Measurements from ENCODE around the gene BORCS5. TPM values are rescaled to one million over a fixed set of nuclear protein-coding genes. Genes with fewer than 3 reads are reported as not detected.
"Not testable (repeated sequence)": the region's sequence is repeated elsewhere in the genome, so short reads cannot be mapped to it uniquely, and the experiment has no call there.

The BORCS5 gene
- total RNA-seq, result 10 to 100 TPM; 35.0 to 48.4 TPM
- 20.3 to 88.3 reads per million in 2 donors for total RNA-seq

DNA sequence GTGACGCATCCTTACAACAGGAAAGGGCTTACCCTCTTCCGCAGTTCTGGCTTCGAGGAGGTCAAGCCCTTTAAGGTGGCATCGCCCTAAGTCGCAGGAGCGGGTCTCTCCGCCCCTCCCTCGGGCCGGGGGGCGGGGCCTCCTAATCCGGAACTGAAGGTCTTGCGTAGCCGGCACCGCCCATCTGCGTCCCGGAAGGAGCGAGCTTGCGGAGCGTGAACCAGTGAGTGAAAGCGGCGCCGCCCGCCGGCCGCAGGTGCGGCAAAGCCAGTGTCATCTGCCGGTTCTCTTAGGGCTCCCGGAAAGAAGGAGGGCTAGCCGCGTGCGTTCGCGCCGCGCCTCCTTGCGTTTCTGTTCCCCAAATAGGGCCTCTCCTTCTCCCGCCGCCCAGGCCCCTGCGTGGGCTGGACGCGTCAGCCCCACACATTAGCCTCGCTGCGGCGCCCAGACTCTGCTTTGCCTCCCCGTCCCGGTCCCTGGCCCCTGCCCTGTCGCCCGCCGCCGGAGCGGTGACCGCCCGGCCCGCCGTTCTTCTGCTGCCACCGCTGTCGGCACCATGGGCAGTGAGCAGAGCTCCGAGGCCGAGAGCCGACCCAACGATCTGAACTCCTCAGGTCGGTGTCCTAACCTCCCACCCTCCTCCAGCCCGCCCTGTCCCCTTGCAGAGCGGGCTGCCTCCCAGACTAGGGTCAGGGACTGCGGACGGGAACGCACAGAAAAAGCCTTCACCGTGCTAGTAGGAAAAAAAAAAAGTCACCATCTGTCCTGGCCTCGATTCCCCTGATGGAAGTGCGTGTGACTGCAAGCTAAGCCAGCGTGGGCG, at the start of gene BORCS5:
Gene BORCS5 (plus strand): TSS at position 183 of the 823 bp plus-strand sequence. CDS start 374 bp downstream, at position 557.
- H3K4me3 Mint-ChIP-seq, result peak within 1 kb of the TSS; percentile 95
- H3K4me1 Mint-ChIP-seq, result peaks cover 32% of the 10 kb centered on the region

DNA sequence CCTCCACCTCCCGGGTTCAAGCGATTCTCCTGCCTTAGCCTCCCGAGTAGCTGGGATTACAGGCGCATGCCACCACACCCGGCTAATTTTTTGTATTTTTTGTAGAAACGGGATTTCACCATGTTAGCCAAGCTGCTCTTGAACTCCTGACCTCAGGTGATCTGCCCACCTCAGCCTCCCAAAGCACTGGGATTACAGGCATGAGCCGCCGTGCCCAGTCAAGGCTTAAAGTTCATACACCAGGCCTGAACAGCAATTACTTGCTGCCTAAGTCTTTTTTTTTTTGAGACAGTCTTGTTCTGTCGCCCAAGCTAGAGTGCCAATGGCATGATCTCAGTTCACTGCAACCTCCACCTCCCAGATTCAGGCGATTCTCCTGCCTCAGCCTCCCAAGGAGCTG, 46.2 kb upstream of the BORCS5 start:
- not testable (repeated sequence) for DNase-seq; H3K36me3 Mint-ChIP-seq (ENCODE audit: low read depth); H3K27ac Mint-ChIP-seq; H3K4me3 Mint-ChIP-seq; H3K27me3 Mint-ChIP-seq; ATAC-seq; H3K9me3 ChIP-seq (ENCODE audit: control insufficient read depth, low read length, poor library complexity, severe bottlenecking); H3K4me1 Mint-ChIP-seq

More for the DNA sequence above, at the start of gene BORCS5:
- Mint-ChIP-seq H3K27me3 (no peaks in the 10 kb centered on the region), H3K36me3 (ENCODE audit: low read depth) (peaks cover 5% of the 10 kb centered on the region), H3K27ac (peak within 1 kb of the TSS; percentile 98)
- no peaks in the 10 kb centered on the region for H3K9me3 ChIP-seq (ENCODE audit: control insufficient read depth, low read length, poor library complexity, severe bottlenecking)
- DNase-seq (peak; percentile 97 to 99 (median 98)), ATAC-seq (peak; percentile 91)

DNA sequence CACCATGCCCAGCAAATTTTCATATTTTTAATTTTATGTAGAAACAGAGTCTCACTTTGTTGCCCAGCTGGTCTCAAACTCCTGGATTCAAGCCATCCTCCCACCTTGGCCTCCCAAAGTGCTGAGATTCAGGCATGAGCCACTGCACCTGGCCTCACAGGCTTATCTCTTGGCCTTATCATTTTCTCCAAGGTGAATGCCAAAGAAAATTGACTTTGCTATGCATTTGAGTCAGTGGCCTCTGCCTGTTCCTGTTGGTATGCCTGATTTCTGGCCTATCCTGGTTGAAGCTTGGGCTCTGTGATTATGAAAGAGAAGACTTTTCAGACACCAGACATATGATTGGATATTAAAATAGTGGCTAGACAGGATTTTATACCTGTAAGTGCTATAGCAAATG, 41.0 kb upstream of the BORCS5 start:
- Mint-ChIP-seq H3K36me3 (ENCODE audit: low read depth) (peaks cover 2% of the 10 kb centered on the region), H3K27ac (no peak overlapping the region), H3K4me3 (no peak overlapping the region), H3K27me3 (peaks cover 12% of the 10 kb centered on the region), H3K4me1 (peaks cover 2% of the 10 kb centered on the region)
- ATAC-seq (no peak), DNase-seq (no peak)
- no peaks in the 10 kb centered on the region for H3K9me3 ChIP-seq (ENCODE audit: control insufficient read depth, low read length, poor library complexity, severe bottlenecking)

DNA sequence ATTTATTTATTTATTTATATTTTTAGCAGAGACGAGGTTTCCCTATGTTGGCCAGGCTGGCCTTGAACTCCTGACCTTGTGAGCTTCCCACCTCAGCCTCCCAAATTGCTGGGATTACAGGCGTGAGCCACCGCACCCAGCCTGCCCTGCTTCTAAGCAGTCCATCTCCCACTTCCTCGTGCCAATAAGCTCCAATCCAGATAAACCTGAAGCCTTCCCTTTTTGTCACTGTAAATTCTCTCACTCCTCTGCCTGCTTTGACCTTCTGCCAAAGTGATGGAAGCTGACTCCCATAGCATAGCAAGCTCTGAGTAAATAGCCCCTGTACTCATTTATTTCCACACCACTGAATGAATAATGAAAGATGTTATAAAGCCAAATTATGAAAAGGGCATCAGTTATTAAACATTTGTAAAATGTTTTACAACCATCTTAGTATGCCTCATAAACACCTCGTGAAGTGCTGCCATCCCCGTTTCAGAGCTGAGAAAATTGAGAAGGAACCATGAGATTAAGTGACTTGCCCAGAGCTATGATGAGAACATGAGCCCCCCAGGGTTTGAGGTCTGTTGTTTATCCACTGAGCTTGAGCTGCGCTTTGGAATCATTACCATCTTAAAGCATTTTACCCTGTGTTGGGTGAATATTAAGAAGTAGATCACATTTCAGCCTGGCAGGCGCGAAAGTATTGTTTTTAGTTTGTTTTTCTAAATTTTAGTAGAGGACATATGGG, 37.3 kb upstream of the BORCS5 start:
- H3K4me1 Mint-ChIP-seq, result peaks cover 8% of the 10 kb centered on the region
- DNase-seq (no peak), ATAC-seq (no peak)
- H3K4me3 Mint-ChIP-seq, result no peak overlapping the region
- H3K27ac Mint-ChIP-seq, result no peak overlapping the region
- peaks cover 4% of the 10 kb centered on the region for H3K36me3 Mint-ChIP-seq (ENCODE audit: low read depth)
- peaks cover 14% of the 10 kb centered on the region for H3K27me3 Mint-ChIP-seq
- no peaks in the 10 kb centered on the region for H3K9me3 ChIP-seq (ENCODE audit: control insufficient read depth, low read length, poor library complexity, severe bottlenecking)

DNA sequence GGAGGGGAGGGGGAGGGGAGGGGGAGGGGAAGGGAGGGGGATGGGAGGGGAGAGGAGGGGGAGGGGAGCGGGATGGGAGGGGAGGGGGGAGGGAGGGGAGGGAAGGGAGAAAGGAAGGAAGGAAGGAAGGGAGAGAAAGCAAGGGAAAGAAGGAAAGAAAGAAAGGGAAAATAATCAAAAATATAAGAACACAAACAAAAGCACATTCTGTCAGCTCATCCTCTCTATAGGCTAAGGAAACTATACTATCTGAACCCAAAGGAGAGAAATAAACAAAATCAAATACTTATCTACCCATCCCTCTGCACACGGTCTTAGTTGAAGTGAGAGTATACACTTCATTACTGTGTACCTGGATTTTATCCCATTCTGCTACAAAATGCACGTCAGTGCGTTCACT, 33.8 kb upstream of the BORCS5 start:
- peaks cover 4% of the 10 kb centered on the region for H3K36me3 Mint-ChIP-seq (ENCODE audit: low read depth)
- H3K4me1 Mint-ChIP-seq, result peaks cover 15% of the 10 kb centered on the region
- H3K9me3 ChIP-seq (ENCODE audit: control insufficient read depth, low read length, poor library complexity, severe bottlenecking), result no peaks in the 10 kb centered on the region
- no peak for DNase-seq
- no peak overlapping the region for H3K27ac Mint-ChIP-seq
- H3K27me3 Mint-ChIP-seq, result peaks cover 14% of the 10 kb centered on the region
- H3K4me3 Mint-ChIP-seq, result no peak overlapping the region
- ATAC-seq, result no peak

DNA sequence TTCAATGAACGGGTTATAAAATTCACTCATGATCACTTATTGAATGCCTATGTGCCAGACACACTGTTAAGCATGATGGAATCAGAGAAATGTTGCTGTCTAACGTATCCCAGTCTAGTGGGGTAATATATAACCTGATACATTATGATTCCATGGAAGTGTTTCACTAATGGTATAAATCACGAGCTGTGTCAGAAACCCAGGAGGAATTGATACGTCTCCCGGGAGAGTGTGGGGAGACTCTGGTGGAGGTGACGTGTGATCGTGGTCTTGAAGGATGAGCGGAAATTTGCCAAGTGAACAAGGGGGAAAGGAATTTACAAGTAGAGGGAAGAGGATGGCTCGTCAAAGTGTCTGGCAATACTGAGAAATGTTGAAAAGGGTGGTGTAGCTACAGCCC, 33.3 kb upstream of the BORCS5 start:
- ATAC-seq, result no peak

DNA sequence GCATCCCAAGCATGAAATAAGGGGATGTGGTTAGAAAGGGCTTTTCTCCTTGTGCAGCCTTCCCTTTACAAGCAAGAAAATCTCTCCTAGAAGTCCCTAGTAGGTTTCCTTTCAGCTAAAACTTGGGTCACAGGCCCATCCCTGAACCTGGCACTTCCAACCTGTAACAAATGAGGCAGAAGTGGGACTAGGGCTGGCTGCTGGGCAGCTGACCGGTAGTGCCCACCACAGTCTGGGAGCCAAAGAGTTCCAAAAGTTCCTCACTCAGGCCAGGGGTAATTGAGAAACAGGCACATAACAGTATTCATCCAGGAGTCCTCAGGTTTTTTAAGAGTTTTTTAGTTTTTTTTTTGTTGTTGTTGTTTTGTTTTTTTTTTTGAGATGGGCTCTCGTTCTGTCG, 30.6 kb upstream of the BORCS5 start:
- Mint-ChIP-seq H3K4me3 (no peak overlapping the region), H3K27ac (no peak overlapping the region), H3K27me3 (peaks cover 18% of the 10 kb centered on the region)

More for the DNA sequence above, 33.3 kb upstream of the BORCS5 start:
- H3K27ac Mint-ChIP-seq, result no peak overlapping the region
- peaks cover 4% of the 10 kb centered on the region for H3K36me3 Mint-ChIP-seq (ENCODE audit: low read depth)
- H3K4me3 Mint-ChIP-seq, result no peak overlapping the region
- H3K4me1 Mint-ChIP-seq, result peaks cover 15% of the 10 kb centered on the region
- no peak for DNase-seq
- H3K9me3 ChIP-seq (ENCODE audit: control insufficient read depth, low read length, poor library complexity, severe bottlenecking), result no peaks in the 10 kb centered on the region
- peaks cover 14% of the 10 kb centered on the region for H3K27me3 Mint-ChIP-seq

DNA sequence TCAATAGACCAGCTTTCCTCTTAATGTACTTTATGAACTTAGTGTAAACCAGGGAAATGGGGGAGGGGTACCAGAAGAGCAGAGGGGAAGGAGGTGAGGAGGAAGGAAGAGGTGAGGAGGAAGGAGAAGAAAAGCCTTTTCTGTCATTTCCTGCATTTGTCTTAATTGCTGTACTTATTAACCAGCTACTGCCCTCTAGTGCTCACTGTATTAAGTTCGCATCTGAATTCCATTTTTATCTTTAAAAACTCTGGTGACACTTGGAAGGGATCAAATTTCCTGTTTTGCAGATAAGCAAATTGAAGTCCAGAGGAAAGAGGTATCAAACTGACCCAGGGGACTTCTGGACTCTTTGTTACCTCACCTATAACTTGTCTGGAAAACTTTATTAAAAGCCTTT, 29.1 kb upstream of the BORCS5 start:
- H3K4me3 Mint-ChIP-seq, result no peak overlapping the region
- peaks cover 8% of the 10 kb centered on the region for H3K36me3 Mint-ChIP-seq (ENCODE audit: low read depth)
- peak; percentile 79 for ATAC-seq
- H3K4me1 Mint-ChIP-seq, result peaks cover 11% of the 10 kb centered on the region
- no peak for DNase-seq
- H3K27ac Mint-ChIP-seq, result no peak overlapping the region
- H3K9me3 ChIP-seq (ENCODE audit: control insufficient read depth, low read length, poor library complexity, severe bottlenecking), result no peaks in the 10 kb centered on the region
- peaks cover 18% of the 10 kb centered on the region for H3K27me3 Mint-ChIP-seq

More for the DNA sequence above, 30.6 kb upstream of the BORCS5 start:
- peaks cover 5% of the 10 kb centered on the region for H3K36me3 Mint-ChIP-seq (ENCODE audit: low read depth)
- H3K4me1 Mint-ChIP-seq, result peaks cover 17% of the 10 kb centered on the region
- DNase-seq (no peak), ATAC-seq (no peak)
- H3K9me3 ChIP-seq (ENCODE audit: control insufficient read depth, low read length, poor library complexity, severe bottlenecking), result no peaks in the 10 kb centered on the region

DNA sequence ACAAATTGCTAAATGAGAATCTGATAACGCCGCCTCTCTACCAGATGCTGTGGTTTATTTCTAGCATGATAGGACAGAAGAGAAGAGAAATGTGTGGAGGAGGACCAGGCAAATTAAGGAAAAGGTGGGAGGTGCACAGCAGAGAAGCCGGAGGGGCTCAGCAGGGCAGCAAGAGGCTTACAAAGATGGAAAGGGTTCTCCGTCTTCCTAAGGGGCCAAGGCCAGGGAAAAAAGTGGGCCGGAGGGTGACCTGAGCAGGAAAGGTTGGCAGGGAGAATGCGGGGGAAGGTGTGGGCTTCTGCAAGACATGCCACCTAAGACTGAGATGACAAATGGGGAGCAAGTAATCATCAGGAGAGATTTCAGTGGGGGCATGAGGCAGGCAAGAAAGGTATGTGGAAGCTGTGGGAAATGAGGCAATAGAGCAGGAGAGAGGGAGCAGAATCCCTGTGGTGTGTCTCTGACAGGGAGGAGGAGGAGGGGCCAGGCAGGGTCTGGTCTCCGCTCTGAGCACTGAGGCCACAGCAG, 25.6 kb upstream of the BORCS5 start:
- Mint-ChIP-seq H3K27ac (peak overlapping the region; percentile 24), H3K4me1 (peaks cover 18% of the 10 kb centered on the region), H3K4me3 (no peak overlapping the region), H3K27me3 (peaks cover 15% of the 10 kb centered on the region), H3K36me3 (ENCODE audit: low read depth) (peaks cover 6% of the 10 kb centered on the region)
- DNase-seq (no peak), ATAC-seq (no peak)
- no peaks in the 10 kb centered on the region for H3K9me3 ChIP-seq (ENCODE audit: control insufficient read depth, low read length, poor library complexity, severe bottlenecking)

DNA sequence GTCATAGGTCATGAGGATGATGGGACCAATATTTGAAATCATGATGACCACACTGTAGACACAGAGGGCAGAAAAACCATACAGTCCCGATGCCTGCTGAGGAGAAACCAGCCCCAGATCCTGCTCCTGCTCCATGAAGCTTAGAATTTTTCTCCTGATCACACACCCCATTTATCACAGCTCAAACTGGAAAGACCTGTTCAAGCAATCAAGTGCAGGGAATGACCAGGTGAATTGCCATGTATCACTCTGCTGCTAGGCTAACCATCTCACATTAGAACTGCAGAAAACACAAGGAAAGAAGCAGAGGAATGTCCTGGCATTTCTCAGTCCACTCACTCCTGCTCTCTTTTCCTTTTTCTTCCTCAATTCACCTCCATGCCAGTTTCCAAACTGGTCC, 25.0 kb upstream of the BORCS5 start:
- Mint-ChIP-seq H3K27me3 (peaks cover 15% of the 10 kb centered on the region), H3K36me3 (ENCODE audit: low read depth) (peaks cover 6% of the 10 kb centered on the region), H3K27ac (no peak overlapping the region), H3K4me3 (no peak overlapping the region), H3K4me1 (peaks cover 18% of the 10 kb centered on the region)
- ATAC-seq (no peak), DNase-seq (no peak)
- H3K9me3 ChIP-seq (ENCODE audit: control insufficient read depth, low read length, poor library complexity, severe bottlenecking), result no peaks in the 10 kb centered on the region

DNA sequence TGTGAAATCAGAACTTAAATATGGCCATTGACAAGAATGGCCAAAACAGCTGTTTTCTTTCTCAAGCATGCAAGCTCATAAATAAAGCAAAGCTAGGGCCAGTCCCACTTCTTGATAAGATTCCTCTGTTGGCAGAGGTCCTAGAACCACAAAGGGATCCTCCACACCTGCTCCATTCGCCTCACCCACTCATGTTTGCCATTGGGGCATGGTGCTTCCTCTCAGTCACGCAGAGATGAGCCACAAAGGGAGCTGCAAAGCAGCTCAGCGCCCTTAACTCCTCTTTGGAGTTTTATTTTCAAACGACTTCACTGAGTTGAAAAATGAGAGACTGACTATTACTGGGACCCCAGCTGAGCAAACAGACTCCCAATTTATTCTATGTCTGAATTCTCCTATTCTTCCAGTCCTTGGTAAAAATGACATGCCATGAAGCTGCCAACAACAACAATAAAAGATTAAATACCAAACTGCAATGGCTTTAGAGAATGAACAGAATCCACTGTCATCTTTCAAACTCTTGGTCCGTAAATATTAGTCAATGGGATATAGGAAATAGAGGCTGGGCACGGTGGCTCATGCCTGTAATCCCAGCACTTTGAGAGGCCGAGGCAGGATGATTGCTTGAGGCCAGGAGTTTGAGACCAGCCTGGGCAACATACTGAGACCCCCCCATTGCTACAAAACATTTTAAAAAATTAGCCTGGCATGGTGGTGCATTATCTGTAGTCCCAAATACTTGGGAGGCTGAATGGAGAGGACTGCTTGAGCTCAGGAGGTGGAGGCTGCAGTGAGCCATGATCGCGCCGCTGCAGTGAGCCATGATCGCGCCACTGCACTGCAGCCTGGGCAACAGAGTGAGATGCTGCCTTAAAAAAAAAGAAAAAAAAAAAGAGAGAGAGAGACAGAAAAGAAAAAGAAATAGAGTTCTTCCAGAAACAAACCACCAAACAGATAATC, 23.2 kb upstream of the BORCS5 start:
- H3K4me1 Mint-ChIP-seq, result peaks cover 11% of the 10 kb centered on the region
- H3K4me3 Mint-ChIP-seq, result peak overlapping the region; percentile 25
- no peaks in the 10 kb centered on the region for H3K9me3 ChIP-seq (ENCODE audit: control insufficient read depth, low read length, poor library complexity, severe bottlenecking)
- peak overlapping the region; percentile 69 for H3K27ac Mint-ChIP-seq
- DNase-seq (no peak), ATAC-seq (no peak)
- H3K27me3 Mint-ChIP-seq, result peaks cover 15% of the 10 kb centered on the region
- H3K36me3 Mint-ChIP-seq (ENCODE audit: low read depth), result peaks cover 6% of the 10 kb centered on the region

DNA sequence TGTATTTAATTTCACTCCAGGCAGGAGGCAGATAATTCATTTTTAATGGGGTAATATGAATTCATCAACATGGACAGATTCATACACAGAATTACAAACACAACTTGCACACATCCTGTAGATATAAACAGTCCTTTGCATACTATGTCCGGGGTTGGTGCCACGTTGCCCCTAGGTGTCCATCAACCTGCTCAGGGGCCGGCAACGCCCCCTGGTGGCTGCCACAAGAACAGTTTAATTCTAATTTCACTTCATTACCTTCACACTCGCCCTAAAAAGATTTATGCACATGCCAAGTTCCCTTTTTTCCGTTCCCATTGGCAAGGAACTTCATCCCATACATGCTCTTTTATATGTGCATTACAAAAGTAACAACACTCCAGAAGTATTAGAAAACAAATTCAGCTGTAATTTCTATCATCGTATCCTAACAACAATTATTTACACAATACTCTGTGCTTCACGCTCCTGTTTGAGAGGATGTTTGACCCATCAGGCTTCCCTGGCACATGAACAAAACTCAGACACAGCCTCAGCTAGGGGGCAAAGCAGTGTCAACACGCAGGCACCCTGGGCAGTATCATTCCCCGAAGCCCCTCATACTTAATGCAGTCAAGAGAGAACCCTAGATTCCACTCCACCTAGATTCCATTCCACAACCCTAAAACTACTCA, 22.4 kb upstream of the BORCS5 start:
- H3K27me3 Mint-ChIP-seq, result peaks cover 15% of the 10 kb centered on the region
- peak overlapping the region; percentile 69 for H3K27ac Mint-ChIP-seq
- ATAC-seq (peak; percentile 74), DNase-seq (peak; percentile 35 to 55 (median 45))
- no peaks in the 10 kb centered on the region for H3K9me3 ChIP-seq (ENCODE audit: control insufficient read depth, low read length, poor library complexity, severe bottlenecking)
- H3K4me3 Mint-ChIP-seq, result peak overlapping the region; percentile 50
- H3K4me1 Mint-ChIP-seq, result peaks cover 14% of the 10 kb centered on the region
- peaks cover 6% of the 10 kb centered on the region for H3K36me3 Mint-ChIP-seq (ENCODE audit: low read depth)
